Chondrocyte (in vitro differentiated cells): ENCODE data around the gene ISG20. TPM values are rescaled to one million over a fixed set of nuclear protein-coding genes. Genes with fewer than 3 reads are reported as not detected.

Experiments
- DNase-seq: peaks from one replicate; pipeline ENCODE4 v3.0.0; 2021; ENCODE audit warnings: mixed read lengths, low spot score
- H3K27ac Mint-ChIP-seq: one replicate; pipeline ENCODE4 v1.8.0; 2021; ENCODE audit warnings: mild to moderate bottlenecking, moderate library complexity, mixed read lengths; ENCODE audit not compliant: unreplicated experiment
- H3K27me3 Mint-ChIP-seq: 2 replicates; pipeline ENCODE4 v1.8.0; 2021; ENCODE audit warnings: low read depth, mixed read lengths
- H3K36me3 Mint-ChIP-seq: 2 replicates; pipeline ENCODE4 v1.8.0; 2021; ENCODE audit warnings: low read depth, mixed read lengths
- H3K4me1 Mint-ChIP-seq: 2 replicates; pipeline ENCODE4 v1.8.0; 2021; ENCODE audit warnings: low read depth, mild to moderate bottlenecking, mixed read lengths
- H3K4me3 Mint-ChIP-seq: one replicate; pipeline ENCODE4 v1.8.0; 2021; ENCODE audit warnings: mild to moderate bottlenecking, moderate library complexity, mixed read lengths; ENCODE audit not compliant: unreplicated experiment
- H3K9me3 Mint-ChIP-seq: 2 replicates; pipeline ENCODE4 v1.8.0; 2021; ENCODE audit warnings: low read depth, mixed read lengths
- total RNA-seq: library from RNA; stranded (reverse); gene quantifications from 3 replicates; pipeline ENCODE4 v1.2.1, GENCODE V29; 2021
- TF ChIP-seq, protein P1 (sequence below): fragments of 200-600 bp; sonication (generic); IDR thresholded peaks from 2 replicates; pipeline ENCODE4 v1.5.0; 2021; ENCODE audit warnings: antibody characterized with exemption, mild to moderate bottlenecking, moderate library complexity

ISG20 gene
- total RNA-seq, 1 donor from 2014 or later: 4.5 TPM

DNA sequence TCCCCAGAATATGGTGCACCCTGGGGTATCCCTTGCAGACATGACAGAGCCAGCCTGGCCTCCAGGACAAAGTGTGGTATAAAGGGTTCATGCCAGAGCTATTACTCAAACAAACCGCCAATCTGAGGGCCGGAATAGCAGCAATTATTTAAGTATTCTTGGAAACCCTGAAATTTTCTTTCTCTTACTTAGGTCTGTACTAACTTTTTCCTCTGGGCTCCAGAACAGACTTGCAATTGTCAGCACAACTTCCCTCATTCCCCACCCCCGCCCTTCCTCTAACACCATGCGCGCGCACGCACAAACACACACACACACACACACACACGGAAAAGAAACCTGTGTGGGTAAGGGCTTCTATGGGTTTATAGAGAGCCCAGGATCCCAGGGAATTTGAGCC lies 56.3 kb downstream of the ISG20 start:
- peaks cover 4% of the 10 kb centered on the region for H3K4me1 Mint-ChIP-seq

DNA sequence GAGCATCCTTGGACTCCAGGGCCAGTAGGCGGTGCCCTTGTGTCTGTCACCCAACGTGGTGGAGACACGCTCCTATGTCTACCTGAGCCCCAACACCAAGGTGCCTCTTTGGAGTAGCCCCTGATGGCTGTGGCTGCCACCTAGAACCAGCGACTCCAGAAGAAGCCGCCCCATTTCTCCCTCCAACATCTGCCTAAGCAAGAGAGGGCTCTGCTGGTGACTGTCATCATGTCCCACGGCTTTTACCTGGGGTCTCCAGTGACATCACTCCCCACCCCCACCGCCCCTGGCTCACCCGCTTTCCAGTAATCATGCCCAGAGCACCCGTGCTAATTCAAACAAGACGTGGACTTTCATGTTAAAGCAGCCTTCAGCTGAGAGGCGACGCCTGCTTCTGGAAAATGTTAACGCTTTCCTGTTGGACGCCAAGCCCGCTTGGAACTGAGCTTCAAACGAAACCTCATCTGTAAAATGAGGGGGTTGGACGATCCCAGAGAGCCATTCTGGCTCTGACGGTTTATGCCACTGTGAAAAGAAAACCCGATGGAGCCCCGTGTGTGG lies 57.0 kb downstream of the ISG20 start:
- Mint-ChIP-seq H3K27me3 (peaks cover 12% of the 10 kb centered on the region), H3K4me3 (no peak overlapping the region), H3K36me3 (peaks cover under 1% of the 10 kb centered on the region), H3K9me3 (no peaks in the 10 kb centered on the region), H3K4me1 (peaks cover 4% of the 10 kb centered on the region), H3K27ac (no peak overlapping the region)
- no peak for DNase-seq
- TF ChIP-seq, protein P1, sequence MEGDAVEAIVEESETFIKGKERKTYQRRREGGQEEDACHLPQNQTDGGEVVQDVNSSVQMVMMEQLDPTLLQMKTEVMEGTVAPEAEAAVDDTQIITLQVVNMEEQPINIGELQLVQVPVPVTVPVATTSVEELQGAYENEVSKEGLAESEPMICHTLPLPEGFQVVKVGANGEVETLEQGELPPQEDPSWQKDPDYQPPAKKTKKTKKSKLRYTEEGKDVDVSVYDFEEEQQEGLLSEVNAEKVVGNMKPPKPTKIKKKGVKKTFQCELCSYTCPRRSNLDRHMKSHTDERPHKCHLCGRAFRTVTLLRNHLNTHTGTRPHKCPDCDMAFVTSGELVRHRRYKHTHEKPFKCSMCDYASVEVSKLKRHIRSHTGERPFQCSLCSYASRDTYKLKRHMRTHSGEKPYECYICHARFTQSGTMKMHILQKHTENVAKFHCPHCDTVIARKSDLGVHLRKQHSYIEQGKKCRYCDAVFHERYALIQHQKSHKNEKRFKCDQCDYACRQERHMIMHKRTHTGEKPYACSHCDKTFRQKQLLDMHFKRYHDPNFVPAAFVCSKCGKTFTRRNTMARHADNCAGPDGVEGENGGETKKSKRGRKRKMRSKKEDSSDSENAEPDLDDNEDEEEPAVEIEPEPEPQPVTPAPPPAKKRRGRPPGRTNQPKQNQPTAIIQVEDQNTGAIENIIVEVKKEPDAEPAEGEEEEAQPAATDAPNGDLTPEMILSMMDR: no peak

More for the DNA sequence above, 56.3 kb downstream of the ISG20 start:
- H3K27me3 Mint-ChIP-seq: peaks cover 15% of the 10 kb centered on the region
- H3K27ac Mint-ChIP-seq: no peak overlapping the region
- H3K9me3 Mint-ChIP-seq: no peaks in the 10 kb centered on the region
- peaks cover 3% of the 10 kb centered on the region for H3K36me3 Mint-ChIP-seq
- H3K4me3 Mint-ChIP-seq: no peak overlapping the region
- TF ChIP-seq, protein P1: no peak
- DNase-seq: no peak

DNA sequence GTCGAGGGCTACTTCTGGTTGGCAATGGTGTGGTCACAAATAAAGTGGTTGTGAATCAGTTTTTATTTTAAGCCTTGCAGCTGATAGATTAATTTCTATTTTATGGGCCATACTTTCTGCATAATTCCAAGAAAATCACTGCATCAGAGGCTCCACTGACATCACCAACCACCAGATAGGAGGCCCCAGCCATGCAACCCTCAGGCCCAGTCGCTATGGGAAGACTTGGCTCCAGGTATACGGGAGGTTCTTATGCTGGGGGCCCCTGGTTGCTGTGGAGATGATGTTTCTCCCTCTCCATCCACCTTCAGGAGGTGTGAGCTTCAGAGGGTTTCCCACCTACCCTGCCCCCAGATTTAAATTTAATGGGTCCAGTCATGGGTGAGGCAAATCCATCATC lies 57.4 kb downstream of the ISG20 start:
- Mint-ChIP-seq H3K27me3 (peaks cover 10% of the 10 kb centered on the region), H3K9me3 (no peaks in the 10 kb centered on the region), H3K36me3 (no peaks in the 10 kb centered on the region), H3K27ac (no peak overlapping the region), H3K4me1 (peaks cover 4% of the 10 kb centered on the region), H3K4me3 (no peak overlapping the region)
- TF ChIP-seq, protein P1: no peak
- no peak for DNase-seq

DNA sequence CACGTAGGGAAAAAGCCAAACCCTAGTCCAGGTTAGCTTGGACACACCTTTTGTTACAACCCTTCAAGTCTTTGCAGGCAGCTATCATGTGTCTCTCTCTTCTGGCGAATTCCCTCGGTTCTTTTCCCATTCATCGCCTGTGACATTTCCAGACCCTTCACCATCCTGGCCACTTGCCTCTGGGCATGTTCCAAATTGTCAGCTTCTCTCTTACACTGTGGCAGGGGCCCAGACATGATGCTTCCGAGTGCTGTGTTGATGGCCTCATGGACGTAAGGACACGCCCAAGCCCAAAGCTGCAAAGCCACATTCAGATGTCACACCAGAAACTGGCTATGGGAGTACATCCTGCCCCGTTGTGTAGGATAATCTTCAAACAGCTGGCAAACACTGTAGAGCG lies 58.5 kb downstream of the ISG20 start:
- Mint-ChIP-seq H3K4me3 (no peak overlapping the region), H3K36me3 (no peaks in the 10 kb centered on the region), H3K27ac (no peak overlapping the region), H3K9me3 (no peaks in the 10 kb centered on the region), H3K27me3 (peaks cover 10% of the 10 kb centered on the region), H3K4me1 (peaks cover 4% of the 10 kb centered on the region)
- TF ChIP-seq, protein P1: no peak
- DNase-seq: no peak

DNA sequence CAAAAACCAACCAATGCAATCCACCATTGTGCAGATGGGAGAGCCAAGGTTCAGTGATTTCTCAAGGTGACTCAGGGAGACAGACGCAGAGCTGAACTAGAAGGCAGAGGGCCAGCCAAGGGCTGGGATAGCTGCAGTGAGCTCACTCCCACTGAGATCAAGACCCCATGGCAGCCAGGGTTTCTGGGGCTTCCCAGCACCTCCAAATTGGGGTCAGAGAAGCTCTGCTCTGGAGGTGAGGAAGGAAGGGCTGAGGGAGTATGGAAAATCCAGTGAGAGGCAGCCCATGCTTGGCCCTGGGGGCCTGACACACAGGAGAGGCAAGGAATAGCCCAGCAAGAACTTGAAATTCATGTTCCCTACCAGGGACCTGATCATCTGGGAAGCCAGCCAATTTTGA lies 61.0 kb downstream of the ISG20 start:
- TF ChIP-seq, protein P1: no peak
- Mint-ChIP-seq H3K4me1 (peaks cover 7% of the 10 kb centered on the region), H3K9me3 (no peaks in the 10 kb centered on the region), H3K4me3 (no peak overlapping the region), H3K27ac (no peak overlapping the region), H3K36me3 (no peaks in the 10 kb centered on the region), H3K27me3 (peaks cover 10% of the 10 kb centered on the region)
- no peak for DNase-seq
